Natural killer cell (primary cell): ENCODE data around the gene GRHL3. TPM values are rescaled to one million over a fixed set of nuclear protein-coding genes. Genes with fewer than 3 reads are reported as not detected.

Source experiments
- ATAC-seq, 3 donors: fragments of 150-1000 bp in 2 of 3; fragments of 200-7000 bp in 1 of 3; cut with Tn5 transposase; 1 replicate in 1 of 3; 2 replicates in 2 of 3; pipeline ENCODE4 v1.10.0; 2021; ENCODE audit warnings: mild to moderate bottlenecking in 2 of 3, moderate library complexity in 2 of 3
- DNase-seq, 2 donors: peaks; one replicate each; pipeline versions ENCODE4 v3.0.0 to v3.0.0-alpha.2; 2013 to 2021; ENCODE audit warnings: mixed read lengths in 1 of 2
- H3K27ac ChIP-seq: one replicate; pipeline ENCODE4 v1.5.1; 2013; ENCODE audit warnings: mild to moderate bottlenecking, low read length
- H3K27me3 ChIP-seq: one replicate; pipeline ENCODE4 v1.6.1; 2013; ENCODE audit warnings: low read length; ENCODE audit not compliant: control insufficient read depth, insufficient read depth
- H3K36me3 ChIP-seq: one replicate; pipeline ENCODE4 v1.6.1; 2013; ENCODE audit warnings: low read length; ENCODE audit not compliant: control insufficient read depth, insufficient read depth
- H3K4me1 ChIP-seq: one replicate; pipeline ENCODE4 v1.6.1; 2013; ENCODE audit warnings: low read length; ENCODE audit not compliant: control insufficient read depth, insufficient read depth
- H3K4me3 ChIP-seq: one replicate; pipeline ENCODE4 v1.5.1; 2013; ENCODE audit warnings: low read length
- H3K9me3 ChIP-seq: one replicate; pipeline ENCODE4 v1.6.1; 2013; ENCODE audit warnings: low read length; ENCODE audit not compliant: control insufficient read depth, insufficient read depth
- H3K27ac Mint-ChIP-seq, 2 donors: one replicate each; pipeline ENCODE4 v1.8.0; 2022; ENCODE audit warnings: mild to moderate bottlenecking in 2 of 2, mixed read lengths in 2 of 2, moderate library complexity in 1 of 2
- H3K27me3 Mint-ChIP-seq, 2 donors: one replicate each; pipeline ENCODE4 v1.8.0; 2022; ENCODE audit warnings: low read depth in 2 of 2, mixed read lengths in 2 of 2
- H3K36me3 Mint-ChIP-seq: one replicate; pipeline ENCODE4 v1.8.0; 2022; ENCODE audit warnings: mixed read lengths
- H3K4me1 Mint-ChIP-seq, 2 donors: one replicate each; pipeline ENCODE4 v1.8.0; 2022; ENCODE audit warnings: mixed read lengths in 2 of 2
- H3K4me3 Mint-ChIP-seq: one replicate; pipeline ENCODE4 v1.8.0; 2022; ENCODE audit warnings: mild to moderate bottlenecking, moderate library complexity, mixed read lengths
- H3K9me3 Mint-ChIP-seq, 2 donors: one replicate each; pipeline ENCODE4 v1.8.0; 2022; ENCODE audit warnings: mixed read lengths in 2 of 2
- CTCF ChIP-seq: fragments of 200-600 bp; IDR thresholded peaks from one replicate; pipeline ENCODE4 v1.8.0; 2022; ENCODE audit warnings: antibody characterized with exemption
- WGBS: methylation state at CpG from one replicate; pipeline ENCODE4 v1.1.7; 2013; ENCODE audit warnings: missing lambda C conversion rate; ENCODE audit not compliant: insufficient coverage; 5-methylcytosine and 5-hydroxymethylcytosine counted together
- intact Hi-C: fragments of 100-400 bp; cut with micrococcal nuclease; formaldehyde crosslinking; loops from one replicate; pipeline ENCODE4 v1.14.2; 2022
- total RNA-seq, 4 donors: library from RNA; stranded (reverse); fragments of 120-200 nt in 1 of 4; gene quantifications; one replicate each; pipeline versions ENCODE4 v1.2.3 to v1.2.4, GENCODE V29; 2013 to 2022

Gene GRHL3
- total RNA-seq, 3 donors from 2014 or later (not counting 1 experiment from before 2014, with no cell fraction given): not detected

- Histone ChIP-seq H3K4me3 (no peak overlapping the region), H3K36me3 (no peaks in the 10 kb centered on the region), H3K4me1 (no peaks in the 10 kb centered on the region), H3K27ac (no peak overlapping the region), H3K27me3 (no peaks in the 10 kb centered on the region), H3K9me3 (no peaks in the 10 kb centered on the region)
- Mint-ChIP-seq H3K27me3 (peaks cover 25 to 40% of the 10 kb centered on the region in 2 donors), H3K27ac (no peak overlapping the region), H3K9me3 (no peaks in the 10 kb centered on the region), H3K36me3 (no peaks in the 10 kb centered on the region), H3K4me1 (peaks cover 0 to 6% of the 10 kb centered on the region in 2 donors), H3K4me3 (no peak overlapping the region)
- intact Hi-C loops: no loop called here
- ATAC-seq: no peak
- TF ChIP-seq CTCF: no peak
- DNase-seq: no peak
- 67% methylated on average over 6 of the region's 6 CpGs for WGBS
Measured at GRCh38 chr1:24276791-24277190, 42.4 kb upstream of the GRHL3 start.

GRCh38 chr1:24277420-24278169 lies 41.6 kb upstream of the GRHL3 start:
- Histone ChIP-seq H3K9me3 (no peaks in the 10 kb centered on the region), H3K27me3 (no peaks in the 10 kb centered on the region), H3K36me3 (no peaks in the 10 kb centered on the region), H3K27ac (no peak overlapping the region), H3K4me1 (no peaks in the 10 kb centered on the region), H3K4me3 (no peak overlapping the region)
- Mint-ChIP-seq H3K9me3 (no peaks in the 10 kb centered on the region), H3K36me3 (no peaks in the 10 kb centered on the region), H3K4me1 (peaks cover 0 to 6% of the 10 kb centered on the region in 2 donors), H3K27ac (no peak overlapping the region), H3K4me3 (no peak overlapping the region), H3K27me3 (peaks cover 20 to 32% of the 10 kb centered on the region in 2 donors)
- intact Hi-C loops: no loop called here
- no peak for TF ChIP-seq CTCF
- 74% methylated on average over 10 of the region's 12 CpGs for WGBS
- peak in 1 of 2 donors; percentile 9 for DNase-seq
- no peak for ATAC-seq

GRCh38 chr1:24278726-24279125 lies 40.4 kb upstream of the GRHL3 start:
- peaks cover 0 to 6% of the 10 kb centered on the region in 2 donors for H3K4me1 Mint-ChIP-seq
- Histone ChIP-seq H3K4me1 (no peaks in the 10 kb centered on the region), H3K27ac (no peak overlapping the region), H3K36me3 (no peaks in the 10 kb centered on the region), H3K4me3 (no peak overlapping the region), H3K9me3 (no peaks in the 10 kb centered on the region), H3K27me3 (no peaks in the 10 kb centered on the region)
- intact Hi-C loops: no loop called here
- peaks cover 14 to 22% of the 10 kb centered on the region in 2 donors for H3K27me3 Mint-ChIP-seq
- H3K27ac Mint-ChIP-seq: no peak overlapping the region
- 85% methylated on average over 3 of the region's 3 CpGs for WGBS
- H3K4me3 Mint-ChIP-seq: no peak overlapping the region
- H3K36me3 Mint-ChIP-seq: no peaks in the 10 kb centered on the region
- ATAC-seq (no peak), DNase-seq (no peak)
- no peaks in the 10 kb centered on the region for H3K9me3 Mint-ChIP-seq
- no peak for TF ChIP-seq CTCF
